C1 segment of cervical spinal cord (tissue), 14 donors: Measurements from ENCODE around the gene CLCN6.

Experiments
- DNase-seq, 14 donors: peaks; one replicate each; lab custom pipeline; 2025; lab: John Stamatoyannopoulos, UW

CLCN6 gene

GRCh38 chr1:11875094-11875493, 69.1 kb downstream of the CLCN6 start:
- no peak for DNase-seq

- DNase-seq = no peak
These were observed 71.1 kb downstream of the CLCN6 start for GRCh38 chr1:11877074-11877473.

- DNase-seq = no peak
These were observed 72.3 kb downstream of the CLCN6 start for GRCh38 chr1:11878081-11878890.

- DNase-seq = no peak
These were observed 72.8 kb downstream of the CLCN6 start for GRCh38 chr1:11878891-11879190.

GRCh38 chr1:11879311-11880180, 73.6 kb downstream of the CLCN6 start:
- DNase-seq = no peak

- no peak for DNase-seq
These were observed 74.2 kb downstream of the CLCN6 start for GRCh38 chr1:11880181-11880575.

GRCh38 chr1:11880911-11881748, 75.1 kb downstream of the CLCN6 start:
- peak in 7 of 14 donors; percentile 3 to 85 (median 6) for DNase-seq

- DNase-seq = no peak
These were observed 75.9 kb downstream of the CLCN6 start for GRCh38 chr1:11881749-11882441.

- DNase-seq = no peak
These were observed 77.0 kb downstream of the CLCN6 start for GRCh38 chr1:11882814-11883538.

GRCh38 chr1:11885916-11886315, 79.9 kb downstream of the CLCN6 start:
- DNase-seq = no peak

- DNase-seq = no peak
These were observed 81.1 kb downstream of the CLCN6 start for GRCh38 chr1:11886986-11887665.

GRCh38 chr1:11887666-11888007, 81.6 kb downstream of the CLCN6 start:
- no peak for DNase-seq

- peak in 1 of 14 donors; percentile 42 for DNase-seq
These were observed 82.3 kb downstream of the CLCN6 start for GRCh38 chr1:11888206-11888876.

- no peak for DNase-seq
These were observed 82.9 kb downstream of the CLCN6 start for GRCh38 chr1:11888877-11889208.

GRCh38 chr1:11891433-11892186, 85.6 kb downstream of the CLCN6 start:
- no peak for DNase-seq
